Activated CD4-positive, CD25-positive, alpha-beta regulatory T cell (primary cell): ENCODE results near the gene UQCRC1.

Source experiments
- DNase-seq, 4 experiments: peaks; one replicate each; lab custom pipeline; 2025; lab: John Stamatoyannopoulos, UW

Gene UQCRC1

DNA sequence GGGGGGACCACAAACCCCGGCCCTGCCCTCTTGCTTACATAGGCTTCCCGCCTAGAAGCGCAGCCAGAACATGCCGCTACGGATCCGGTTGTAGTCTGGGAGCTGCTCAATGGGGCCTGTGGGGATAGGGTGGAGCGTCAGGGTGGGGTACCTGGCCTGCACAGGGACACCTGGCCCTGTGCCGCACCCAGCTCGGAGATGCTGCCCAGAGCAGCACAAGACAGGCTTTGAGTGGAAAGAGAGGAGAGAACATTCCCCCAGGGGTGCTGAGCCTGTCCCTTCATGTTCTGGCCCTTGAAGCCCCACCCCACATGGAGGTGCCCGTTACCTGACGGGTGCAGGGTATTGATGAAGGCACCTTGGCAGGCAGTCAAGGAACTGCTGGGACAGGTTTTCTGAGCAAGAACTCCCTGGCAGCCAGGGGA lies 10.4 kb downstream of the UQCRC1 start:
- no peak for DNase-seq

GRCh38 chr3:48598323-48599076 lies 10.9 kb downstream of the UQCRC1 start:
- DNase-seq: no peak

GRCh38 chr3:48597408-48597800 lies 12.0 kb downstream of the UQCRC1 start:
- DNase-seq: no peak

DNA sequence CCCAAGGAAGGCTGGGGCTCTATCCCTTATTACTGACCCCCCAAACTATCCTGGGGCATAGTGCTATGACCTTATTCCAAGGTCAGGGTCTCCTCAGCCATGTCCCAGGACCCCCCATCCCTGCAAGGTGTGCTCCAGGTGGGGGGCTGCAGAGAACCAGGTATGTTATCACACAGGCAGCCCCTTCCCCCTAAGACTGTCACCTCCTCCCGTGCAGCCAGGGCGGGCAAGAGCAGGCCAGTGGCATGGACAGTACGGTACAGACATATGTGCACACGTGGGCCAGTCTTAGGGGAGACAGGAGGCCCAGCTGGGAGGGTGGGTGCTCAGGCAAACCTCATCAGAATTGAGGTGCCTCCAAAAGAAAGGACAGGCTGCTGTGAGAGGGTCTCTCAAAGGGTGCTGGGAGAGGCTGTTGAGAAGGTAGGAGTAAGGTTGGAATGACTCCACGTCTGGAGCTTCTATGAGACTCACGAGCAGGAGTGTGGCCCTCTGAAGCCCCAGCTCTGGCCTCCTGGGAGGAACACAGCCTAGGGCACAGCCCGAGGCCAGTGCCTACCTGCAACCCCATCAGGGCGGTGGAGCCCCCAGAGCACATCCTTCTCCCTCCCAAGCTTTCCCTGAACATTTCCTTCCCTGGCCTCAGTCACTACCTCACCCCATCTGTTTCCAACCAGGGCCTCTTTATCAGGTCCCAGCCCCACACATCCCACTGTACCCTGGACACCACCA lies 12.6 kb downstream of the UQCRC1 start:
- DNase-seq: no peak

GRCh38 chr3:48596157-48596556 lies 13.3 kb downstream of the UQCRC1 start:
- no peak for DNase-seq

GRCh38 chr3:48595526-48596121 lies 13.8 kb downstream of the UQCRC1 start:
- no peak for DNase-seq

DNA sequence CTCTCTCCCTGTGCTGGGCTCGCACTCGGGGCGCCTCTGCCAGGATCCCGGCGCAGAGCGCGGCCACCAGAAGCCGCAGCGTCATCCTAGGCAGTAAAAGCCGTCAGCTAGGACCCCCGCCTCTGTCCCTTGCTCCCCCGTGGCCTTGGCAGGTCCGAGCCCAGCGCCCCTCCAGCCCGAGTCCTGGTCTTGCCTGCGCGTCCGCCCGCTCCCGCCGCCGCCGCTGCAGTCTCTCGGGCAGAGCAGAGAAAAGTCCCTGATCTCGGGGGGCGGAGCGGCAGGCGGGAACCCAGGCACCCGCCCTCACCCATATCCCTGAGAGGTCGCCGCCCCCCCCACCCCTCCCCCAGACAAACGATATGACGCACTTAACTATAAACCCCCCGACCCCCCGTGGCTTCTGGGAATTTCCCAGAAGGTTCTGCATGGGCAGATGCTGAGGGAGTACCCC lies 14.3 kb downstream of the UQCRC1 start, which contains the start of gene COL7A1:
Gene COL7A1, minus strand, starts transcription at position 255 of the 451 bp plus-strand sequence. Its CDS starts 170 bp downstream, at position 85.
- DNase-seq: no peak

GRCh38 chr3:48594417-48595049 lies 14.9 kb downstream of the UQCRC1 start:
- DNase-seq: no peak

- no peak for DNase-seq
Observed at GRCh38 chr3:48593337-48593736, 16.1 kb downstream of the UQCRC1 start.

- no peak for DNase-seq
Observed at GRCh38 chr3:48592519-48593087, 16.8 kb downstream of the UQCRC1 start.

DNA sequence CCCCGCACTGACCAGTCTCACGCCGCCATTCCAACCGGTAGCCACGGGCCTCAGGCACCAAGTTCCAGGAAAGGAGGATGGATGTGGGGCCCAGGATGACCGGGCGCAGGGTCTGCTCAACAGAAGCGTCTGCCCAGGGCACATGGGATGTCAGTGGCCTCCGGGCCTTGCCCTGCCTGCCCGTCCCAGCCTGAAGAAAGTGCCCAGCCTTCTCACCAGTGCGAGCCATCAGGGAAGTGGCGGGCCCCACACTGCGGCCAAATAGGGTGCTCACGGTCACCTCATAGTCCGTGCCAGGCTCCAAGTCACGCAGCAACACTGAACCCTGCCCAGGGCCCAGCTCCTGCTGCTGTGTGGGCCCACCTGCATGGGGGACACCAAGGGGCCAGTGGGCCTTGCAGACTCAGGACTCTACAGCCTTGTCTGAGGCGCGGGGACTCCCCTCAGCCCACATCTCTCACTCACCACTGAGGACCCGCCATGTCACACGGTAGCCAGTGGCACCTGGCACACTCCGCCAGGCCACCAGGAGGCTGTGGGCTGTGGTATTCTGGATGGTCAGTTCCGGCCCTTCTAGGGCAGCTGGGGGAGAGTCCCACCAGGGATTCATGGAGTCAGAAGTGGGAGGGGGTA lies 17.4 kb downstream of the UQCRC1 start:
- no peak for DNase-seq

- no peak for DNase-seq
Observed at GRCh38 chr3:48591436-48591835, 18.0 kb downstream of the UQCRC1 start.

DNA sequence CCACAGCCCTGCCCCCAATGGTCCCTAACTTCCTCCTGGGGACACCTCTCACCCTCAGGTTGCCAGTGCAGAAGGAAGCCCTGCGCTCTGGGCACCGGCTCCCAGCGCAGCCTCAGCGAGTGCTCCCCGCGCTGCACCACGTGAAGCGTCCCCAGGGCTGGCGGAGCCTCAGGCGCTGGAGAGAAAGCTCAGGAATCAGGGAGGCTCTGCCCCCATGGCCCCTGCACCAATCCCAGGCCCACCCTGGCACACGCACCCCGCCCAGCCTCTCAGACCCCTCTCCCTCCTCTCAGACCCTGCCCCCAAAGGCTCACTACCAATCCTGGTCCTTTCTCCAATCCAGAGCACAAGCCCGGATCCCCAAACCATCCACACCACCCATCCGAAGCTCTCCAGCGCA lies 21.2 kb downstream of the UQCRC1 start:
- no peak for DNase-seq

DNA sequence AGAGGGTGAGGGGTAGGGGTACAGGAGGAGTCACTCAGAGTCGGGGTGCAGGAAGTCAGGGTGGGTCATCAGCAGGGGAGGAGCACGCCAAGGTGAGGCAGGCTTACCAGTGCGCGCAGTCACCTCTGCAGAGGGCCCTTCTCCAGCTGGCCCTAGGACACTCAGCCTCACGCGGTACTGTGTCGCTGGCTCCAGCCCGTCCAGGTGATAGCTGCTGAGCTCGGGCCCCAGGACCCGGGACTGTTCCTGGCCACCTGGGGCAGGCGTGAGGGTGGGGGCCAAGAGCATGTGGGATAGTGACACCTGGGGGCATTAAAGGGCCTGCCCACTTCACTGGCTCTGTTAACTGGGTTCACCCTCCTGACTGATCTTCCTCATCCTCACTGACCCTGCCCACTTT lies 21.8 kb downstream of the UQCRC1 start:
- DNase-seq: no peak

GRCh38 chr3:48585411-48585810 lies 24.0 kb downstream of the UQCRC1 start:
- DNase-seq: no peak

GRCh38 chr3:48584836-48585235 lies 24.6 kb downstream of the UQCRC1 start:
- no peak for DNase-seq

- no peak for DNase-seq
Observed at GRCh38 chr3:48581621-48582481, 27.6 kb downstream of the UQCRC1 start.

DNA sequence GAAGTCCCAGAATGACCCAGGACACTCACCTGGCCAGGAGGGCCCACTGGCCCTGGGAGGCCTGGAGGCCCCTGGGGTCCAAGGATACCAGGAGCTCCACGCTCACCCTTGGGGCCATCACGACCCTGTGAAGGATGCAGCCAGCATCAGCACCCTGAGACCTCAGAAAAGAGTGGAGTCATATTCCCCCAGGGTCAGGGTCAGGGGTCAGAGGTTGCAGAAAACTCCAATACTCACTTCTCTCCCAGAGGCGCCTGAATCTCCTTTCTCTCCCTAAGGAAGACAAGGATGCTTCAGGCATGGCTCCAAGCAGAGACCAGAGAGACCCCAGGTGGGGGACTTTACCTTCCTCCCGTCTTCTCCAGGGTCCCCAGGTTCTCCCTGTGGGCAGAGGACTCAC lies 32.8 kb downstream of the UQCRC1 start:
- DNase-seq: no peak

- DNase-seq: no peak
Observed at GRCh38 chr3:48575366-48575765, 34.1 kb downstream of the UQCRC1 start.

DNA sequence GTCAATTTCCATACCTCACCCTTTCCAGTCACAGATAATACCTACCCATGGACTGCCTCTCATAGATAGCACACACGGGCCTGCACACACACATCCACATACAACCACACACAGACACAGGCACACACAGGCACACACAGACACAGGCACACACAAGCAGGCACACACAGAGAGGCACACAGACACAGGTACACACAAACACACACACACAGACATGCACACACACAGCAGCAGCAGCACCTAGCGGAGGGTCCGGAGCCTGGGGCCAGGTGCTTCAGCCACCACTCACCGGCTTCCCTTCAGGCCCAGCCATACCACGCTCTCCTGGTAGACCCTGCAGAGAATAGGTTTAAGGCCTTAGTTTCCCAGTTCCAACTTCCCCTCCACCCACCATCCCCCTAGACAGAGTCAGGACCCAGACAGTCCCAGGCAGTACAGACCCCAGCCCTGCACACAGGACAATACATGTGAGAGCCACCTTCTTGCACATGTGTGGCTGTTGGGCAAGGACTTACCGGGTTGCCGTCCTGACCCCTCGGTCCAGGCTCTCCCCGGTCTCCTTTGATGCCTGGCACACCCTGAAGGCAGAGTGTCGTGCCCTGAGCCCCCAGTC lies 35.4 kb downstream of the UQCRC1 start:
- DNase-seq: no peak
